Panc1 (cell line): ENCODE results near the gene NETO1. TPM values are rescaled to one million over a fixed set of nuclear protein-coding genes. Genes with fewer than 3 reads are reported as not detected.

ENCODE experiments used
- ATAC-seq: fragments of 200-7000 bp; cut with Tn5 transposase; 2 replicates; pipeline ENCODE4 v1.9.1; 2020; ENCODE audit warnings: mild to moderate bottlenecking, moderate library complexity
- BruUV-seq: library from RNA; stranded (reverse); fragments of 400-500 nt; replicated peaks from 2 replicates; lab custom pipeline; 2021; lab: Mats Ljungman, UMichigan
- CTCF ChIA-PET: fragments of 300-600 bp; sonication (Branson Sonifier 250); formaldehyde crosslinking; loops from one replicate; lab custom pipeline; 2022; ENCODE audit warnings: antibody characterized with exemption; lab: Charles Lee
- POLR2A ChIA-PET: fragments of 300-600 bp; sonication (Branson Sonifier 250); formaldehyde crosslinking; loops from one replicate; lab custom pipeline; 2022; ENCODE audit warnings: antibody characterized with exemption; lab: Charles Lee
- DNase-seq: peaks from one replicate; pipeline ENCODE4 v3.0.0-alpha.2; 2010; ENCODE audit warnings: low read depth, low spot score
- H3K27ac ChIP-seq: 2 replicates; pipeline ENCODE4 v1.5.1; 2011; ENCODE audit warnings: mild to moderate bottlenecking, low read length, inconsistent platforms
- H3K27me3 ChIP-seq: fragments of 200-500 bp; sonication (Bioruptor generic); 2 replicates; pipeline ENCODE4 v1.6.0; 2014; ENCODE audit warnings: low read length, inconsistent platforms; ENCODE audit not compliant: control insufficient read depth, insufficient read depth
- H3K36me3 ChIP-seq: fragments of 200-500 bp; sonication (Bioruptor generic); 2 replicates; pipeline ENCODE4 v1.5.1; 2014; ENCODE audit warnings: inconsistent platforms, mild to moderate bottlenecking, low read length, moderate library complexity; ENCODE audit not compliant: control insufficient read depth, insufficient read depth
- H3K4me1 ChIP-seq: 2 replicates; pipeline ENCODE4 v1.5.1; 2011; ENCODE audit warnings: inconsistent platforms, mild to moderate bottlenecking, low read length, moderate library complexity; ENCODE audit not compliant: control insufficient read depth, insufficient read depth
- H3K4me3 ChIP-seq, 2 experiments: 2 replicates each; pipeline ENCODE4 v1.5.1; 2011 to 2012; ENCODE audit warnings: low read depth in 2 of 2, low read length in 2 of 2, mild to moderate bottlenecking in 2 of 2, inconsistent platforms in 1 of 2, moderate library complexity in 1 of 2
- H3K9me3 ChIP-seq: fragments of 200-500 bp; sonication (Bioruptor generic); 2 replicates; pipeline ENCODE4 v1.5.1; 2014; ENCODE audit warnings: low read depth, mild to moderate bottlenecking, inconsistent platforms, low read length, moderate library complexity; ENCODE audit not compliant: control insufficient read depth, insufficient read depth
- CTCF ChIP-seq: fragments of 450-650 bp; IDR thresholded peaks from 2 replicates; pipeline ENCODE4 v1.5.1; 2017; ENCODE audit warnings: mild to moderate bottlenecking
- POLR2AphosphoS5 ChIP-seq: IDR thresholded peaks from 2 replicates; pipeline ENCODE4 v1.6.1; 2012; ENCODE audit warnings: mild to moderate bottlenecking, low read depth, low read length, moderate library complexity
- SIN3A ChIP-seq: IDR thresholded peaks from 2 replicates; pipeline ENCODE4 v1.6.1; 2012; ENCODE audit warnings: low read depth, mild to moderate bottlenecking, low read length, moderate library complexity, borderline replicate concordance; ENCODE audit not compliant: insufficient read depth
- TCF7L2 ChIP-seq: IDR thresholded peaks from 2 replicates; pipeline ENCODE4 v1.6.1; 2011; ENCODE audit warnings: mild to moderate bottlenecking, low read depth, low read length, inconsistent platforms
- in situ Hi-C: cut with HindIII; loops from 2 replicates; pipeline ENCODE4 v1.10.0; 2016; ENCODE audit warnings: low sequenced_read_pairs, low pct_unique_long_range_greater_than_20kb
- intact Hi-C: fragments of 100-400 bp; cut with micrococcal nuclease; formaldehyde crosslinking; loops from one replicate; pipeline ENCODE4 v1.10.0; 2022; ENCODE audit not compliant: unreplicated experiment
- total RNA-seq: library from RNA; stranded (reverse); gene quantifications from one replicate; pipeline ENCODE4 v1.2.1, GENCODE V29; 2021; ENCODE audit not compliant: unreplicated experiment
- TF ChIP-seq, protein P1 (sequence below), 2 experiments: IDR thresholded peaks; 2 replicates each; pipeline ENCODE4 v1.6.1; 2011 to 2012; ENCODE audit warnings: low read depth in 2 of 2, control low read depth in 1 of 2, low read length in 1 of 2, mild to moderate bottlenecking in 1 of 2, moderate library complexity in 1 of 2; ENCODE audit not compliant: insufficient read depth in 1 of 2

Gene NETO1
- total RNA-seq, 1 experiment from 2014 or later = not detected

DNA sequence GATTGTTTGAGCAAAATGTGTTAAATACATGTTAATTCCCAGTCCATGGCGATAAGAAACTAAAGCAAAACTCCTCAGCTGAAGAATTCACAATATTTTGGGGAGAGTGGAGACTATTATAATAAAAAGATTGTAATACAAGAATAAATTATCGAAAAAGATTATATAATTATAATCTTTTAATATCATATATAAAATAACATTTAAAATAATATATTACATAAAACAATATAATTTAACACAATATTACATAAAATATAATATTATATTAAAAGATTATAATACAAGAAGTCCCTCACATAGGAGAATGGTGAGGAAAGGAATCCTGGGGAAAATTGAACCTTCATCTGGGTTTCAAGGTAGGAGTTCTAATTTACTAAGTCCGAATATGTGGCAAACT lies 33.1 kb downstream of the NETO1 start:
- CTCF ChIA-PET = no interaction called here

GRCh38 chr18:72833471-72833870 lies 34.3 kb downstream of the NETO1 start:
- intact Hi-C loops = no loop called here
- Histone ChIP-seq H3K4me1 (no peaks in the 10 kb centered on the region), H3K27ac (no peak overlapping the region), H3K36me3 (no peaks in the 10 kb centered on the region), H3K4me3 (no peak overlapping the region), H3K27me3 (no peaks in the 10 kb centered on the region), H3K9me3 (no peaks in the 10 kb centered on the region)
- no peak for DNase-seq
- TF ChIP-seq POLR2AphosphoS5 (no peak), CTCF (no peak), TCF7L2 (no peak), SIN3A (no peak)
- TF ChIP-seq, protein P1, sequence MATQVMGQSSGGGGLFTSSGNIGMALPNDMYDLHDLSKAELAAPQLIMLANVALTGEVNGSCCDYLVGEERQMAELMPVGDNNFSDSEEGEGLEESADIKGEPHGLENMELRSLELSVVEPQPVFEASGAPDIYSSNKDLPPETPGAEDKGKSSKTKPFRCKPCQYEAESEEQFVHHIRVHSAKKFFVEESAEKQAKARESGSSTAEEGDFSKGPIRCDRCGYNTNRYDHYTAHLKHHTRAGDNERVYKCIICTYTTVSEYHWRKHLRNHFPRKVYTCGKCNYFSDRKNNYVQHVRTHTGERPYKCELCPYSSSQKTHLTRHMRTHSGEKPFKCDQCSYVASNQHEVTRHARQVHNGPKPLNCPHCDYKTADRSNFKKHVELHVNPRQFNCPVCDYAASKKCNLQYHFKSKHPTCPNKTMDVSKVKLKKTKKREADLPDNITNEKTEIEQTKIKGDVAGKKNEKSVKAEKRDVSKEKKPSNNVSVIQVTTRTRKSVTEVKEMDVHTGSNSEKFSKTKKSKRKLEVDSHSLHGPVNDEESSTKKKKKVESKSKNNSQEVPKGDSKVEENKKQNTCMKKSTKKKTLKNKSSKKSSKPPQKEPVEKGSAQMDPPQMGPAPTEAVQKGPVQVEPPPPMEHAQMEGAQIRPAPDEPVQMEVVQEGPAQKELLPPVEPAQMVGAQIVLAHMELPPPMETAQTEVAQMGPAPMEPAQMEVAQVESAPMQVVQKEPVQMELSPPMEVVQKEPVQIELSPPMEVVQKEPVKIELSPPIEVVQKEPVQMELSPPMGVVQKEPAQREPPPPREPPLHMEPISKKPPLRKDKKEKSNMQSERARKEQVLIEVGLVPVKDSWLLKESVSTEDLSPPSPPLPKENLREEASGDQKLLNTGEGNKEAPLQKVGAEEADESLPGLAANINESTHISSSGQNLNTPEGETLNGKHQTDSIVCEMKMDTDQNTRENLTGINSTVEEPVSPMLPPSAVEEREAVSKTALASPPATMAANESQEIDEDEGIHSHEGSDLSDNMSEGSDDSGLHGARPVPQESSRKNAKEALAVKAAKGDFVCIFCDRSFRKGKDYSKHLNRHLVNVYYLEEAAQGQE (IDR thresholded peaks at IDR 0.05; ENCODE audit: insufficient read depth in 1 of 2, low read depth in 2 of 2, low read length in 1 of 2) = no peak
- CTCF ChIA-PET = no interaction called here
- ATAC-seq = no peak
- POLR2A ChIA-PET = no interaction called here
- no TSS peak for BruUV-seq
- in situ Hi-C loops = no loop called here

More for the DNA sequence above, 33.1 kb downstream of the NETO1 start:
- ATAC-seq = no peak
- H3K4me3 ChIP-seq = no peak overlapping the region
- POLR2A ChIA-PET = no interaction called here
- no peaks in the 10 kb centered on the region for H3K9me3 ChIP-seq
- no TSS peak for BruUV-seq
- intact Hi-C loops (no loop called here), in situ Hi-C loops (no loop called here)
- no peaks in the 10 kb centered on the region for H3K4me1 ChIP-seq
- no peak for TF ChIP-seq TCF7L2
- TF ChIP-seq CTCF = no peak
- TF ChIP-seq, protein P1 (IDR thresholded peaks at IDR 0.05; ENCODE audit: insufficient read depth in 1 of 2, low read depth in 2 of 2, low read length in 1 of 2) = no peak
- TF ChIP-seq POLR2AphosphoS5 = no peak
- no peak for TF ChIP-seq SIN3A
- H3K36me3 ChIP-seq = no peaks in the 10 kb centered on the region
- no peak overlapping the region for H3K27ac ChIP-seq
- no peaks in the 10 kb centered on the region for H3K27me3 ChIP-seq
- DNase-seq = no peak
